ENCODE measurements around the gene SLC9A6. TPM values are rescaled to one million over a fixed set of nuclear protein-coding genes. Genes with fewer than 3 reads are reported as not detected.

Gene SLC9A6
- total and polyA plus RNA-seq, 2 of the 8 experiments (the other 6 are each of a cell fraction or from before 2014, with no cell fraction given), result 8.0 to 14.1 TPM

DNA sequence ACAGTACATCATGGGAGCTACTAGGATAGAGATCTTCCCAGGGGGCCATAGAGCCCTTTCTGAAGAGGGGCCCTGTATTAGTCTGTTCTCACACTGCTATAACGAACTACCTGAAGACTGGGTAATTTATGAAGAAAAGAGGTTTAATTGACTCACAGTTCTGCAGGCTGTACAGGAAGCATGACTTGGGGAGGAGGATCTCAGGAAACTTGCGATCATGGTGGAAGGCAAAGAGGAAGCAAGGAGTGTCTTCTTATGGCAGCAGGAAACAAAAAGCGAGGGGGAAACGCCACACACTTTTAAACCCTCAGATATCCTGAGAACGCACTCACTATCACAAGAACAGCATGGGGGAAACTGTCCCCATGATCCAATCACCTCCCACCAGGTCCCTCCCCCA is 4.2 kb upstream of the SLC9A6 start (continued):
- TF ChIP-seq, protein P1, sequence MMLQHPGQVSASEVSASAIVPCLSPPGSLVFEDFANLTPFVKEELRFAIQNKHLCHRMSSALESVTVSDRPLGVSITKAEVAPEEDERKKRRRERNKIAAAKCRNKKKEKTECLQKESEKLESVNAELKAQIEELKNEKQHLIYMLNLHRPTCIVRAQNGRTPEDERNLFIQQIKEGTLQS (IDR thresholded peaks at IDR 0.05; ENCODE audit: insufficient read depth, low read depth, low read length), result no peak
- TF ChIP-seq KDM5A (IDR thresholded peaks at IDR 0.05; ENCODE audit: low read length) (no peak), CBX8 (IDR thresholded peaks at IDR 0.05; ENCODE audit: borderline replicate concordance, low read depth, low read length) (no peak)
